Measurements from ENCODE around the gene MCRIP2. TPM values are rescaled to one million over a fixed set of nuclear protein-coding genes. Genes with fewer than 3 reads are reported as not detected.

Gene MCRIP2
- total RNA-seq, 1 experiment from 2014 or later: 41.7 TPM

DNA sequence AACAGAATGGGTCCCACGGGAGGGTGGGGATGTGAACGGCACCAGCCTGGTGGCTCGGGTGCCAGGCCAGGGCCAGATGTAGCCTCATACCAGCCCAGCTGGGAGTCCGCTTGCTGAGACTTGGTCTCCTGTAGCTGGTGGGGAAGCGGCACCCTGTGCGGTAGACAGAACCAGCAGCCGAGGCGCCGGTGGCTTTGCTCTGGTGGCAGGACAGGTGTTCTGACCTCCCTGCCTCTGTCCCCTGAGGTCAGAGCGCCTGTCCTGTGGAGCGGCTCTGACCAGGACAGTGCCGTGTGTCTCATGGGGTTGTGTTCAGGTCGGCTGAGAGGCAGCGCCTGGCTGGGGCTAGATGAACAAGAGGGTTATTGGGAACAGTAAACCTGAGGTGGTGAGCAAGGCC is 31.6 kb upstream of the MCRIP2 start:
- Histone ChIP-seq H3K9me3 (ENCODE audit: low read length) (peaks cover 6% of the 10 kb centered on the region; the same call in 1 of the 2 replicates), H3K27me3 (ENCODE audit: low read length) (no peaks in the 10 kb centered on the region), H3K4me3 (ENCODE audit: low read length) (no peak overlapping the region), H3K36me3 (ENCODE audit: insufficient read depth, low read length) (no peaks in the 10 kb centered on the region; the same call in 1 of the 2 replicates), H3K9me2 (replicated peaks; ENCODE audit: insufficient read depth, low read length) (no peaks in the 10 kb centered on the region), H2AFZ (ENCODE audit: low read length) (no peak overlapping the region), H3K9ac (ENCODE audit: low read length) (no peak overlapping the region), H3K27ac (ENCODE audit: low read length) (no peak overlapping the region), H4K20me1 (ENCODE audit: insufficient read depth, low read depth, low read length) (no peaks in the 10 kb centered on the region), H3K79me2 (ENCODE audit: low read length) (no peaks in the 10 kb centered on the region), H3K4me1 (ENCODE audit: low read length) (no peaks in the 10 kb centered on the region), H3K4me2 (ENCODE audit: low read depth, low read length, poor library complexity, severe bottlenecking) (no peak overlapping the region)
- no peak for DNase-seq

DNA sequence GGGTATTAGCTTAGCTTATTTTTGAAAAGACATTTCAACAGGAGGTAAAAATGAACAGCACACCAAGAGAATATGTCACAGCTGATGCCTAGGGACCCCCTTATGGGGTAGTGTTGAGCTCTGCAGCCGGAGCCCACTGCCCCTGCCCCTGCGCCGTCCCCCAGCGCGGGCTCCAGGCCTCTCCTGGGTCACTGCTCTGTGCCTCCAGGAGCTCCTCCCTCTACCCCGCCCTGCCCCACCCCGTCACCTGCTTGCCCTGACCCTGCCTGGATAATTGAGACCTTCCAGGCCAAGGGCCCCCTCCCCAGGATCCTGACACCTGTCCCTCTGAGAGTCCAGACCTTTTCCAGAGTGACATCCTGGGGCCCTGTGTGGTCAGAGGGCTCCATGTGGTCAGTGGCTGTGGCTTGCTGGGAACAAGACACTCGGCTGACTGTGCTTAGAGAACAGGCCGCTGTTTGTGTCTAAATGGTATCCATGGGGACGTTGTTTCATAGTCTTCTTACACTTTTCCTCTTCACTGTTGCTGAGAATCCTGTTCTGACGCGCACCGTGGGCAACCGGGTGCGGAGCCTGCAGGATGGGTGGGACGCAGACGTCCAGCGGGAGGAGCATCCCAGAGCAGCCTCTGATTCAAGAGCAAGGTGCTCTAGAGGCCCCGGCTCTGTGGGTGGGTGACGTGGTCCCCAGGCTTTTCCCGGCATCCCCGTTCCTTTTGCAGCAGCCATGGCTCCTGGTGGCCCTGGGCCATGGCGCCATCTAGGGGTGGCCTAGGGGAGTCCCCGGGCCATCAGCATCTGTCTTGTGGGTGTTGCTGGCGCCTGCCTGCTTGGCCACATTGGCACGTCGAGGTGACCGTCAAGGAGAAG is 30.9 kb upstream of the MCRIP2 start:
- Histone ChIP-seq H3K27ac (ENCODE audit: low read length) (no peak overlapping the region), H3K4me3 (ENCODE audit: low read length) (no peak overlapping the region), H3K27me3 (ENCODE audit: low read length) (no peaks in the 10 kb centered on the region), H3K9me2 (replicated peaks; ENCODE audit: insufficient read depth, low read length) (no peaks in the 10 kb centered on the region), H2AFZ (ENCODE audit: low read length) (no peak overlapping the region), H3K9me3 (ENCODE audit: low read length) (0 out of 2 replicates have a peak, but pooled peaks cover under 1% of the 10 kb centered on the region), H3K79me2 (ENCODE audit: low read length) (no peaks in the 10 kb centered on the region), H3K9ac (ENCODE audit: low read length) (no peak overlapping the region), H3K36me3 (ENCODE audit: insufficient read depth, low read length) (no peaks in the 10 kb centered on the region), H3K4me1 (ENCODE audit: low read length) (no peaks in the 10 kb centered on the region), H3K4me2 (ENCODE audit: low read depth, low read length, poor library complexity, severe bottlenecking) (no peak overlapping the region), H4K20me1 (ENCODE audit: insufficient read depth, low read depth, low read length) (no peaks in the 10 kb centered on the region)
- DNase-seq: peak; percentile 64

GRCh38 chr16:615122-615521 is 26.5 kb upstream of the MCRIP2 start:
- Histone ChIP-seq H3K9me2 (replicated peaks; ENCODE audit: insufficient read depth, low read length) (no peaks in the 10 kb centered on the region), H3K9me3 (ENCODE audit: low read length) (no peaks in the 10 kb centered on the region), H3K27me3 (ENCODE audit: low read length) (no peaks in the 10 kb centered on the region), H2AFZ (ENCODE audit: low read length) (no peak overlapping the region), H3K27ac (ENCODE audit: low read length) (no peak overlapping the region), H3K9ac (ENCODE audit: low read length) (no peak overlapping the region), H3K4me3 (ENCODE audit: low read length) (no peak overlapping the region), H3K4me1 (ENCODE audit: low read length) (no peaks in the 10 kb centered on the region), H3K36me3 (ENCODE audit: insufficient read depth, low read length) (no peaks in the 10 kb centered on the region), H3K79me2 (ENCODE audit: low read length) (no peaks in the 10 kb centered on the region), H3K4me2 (ENCODE audit: low read depth, low read length, poor library complexity, severe bottlenecking) (no peak overlapping the region), H4K20me1 (ENCODE audit: insufficient read depth, low read depth, low read length) (no peaks in the 10 kb centered on the region)
- DNase-seq: no peak

DNA sequence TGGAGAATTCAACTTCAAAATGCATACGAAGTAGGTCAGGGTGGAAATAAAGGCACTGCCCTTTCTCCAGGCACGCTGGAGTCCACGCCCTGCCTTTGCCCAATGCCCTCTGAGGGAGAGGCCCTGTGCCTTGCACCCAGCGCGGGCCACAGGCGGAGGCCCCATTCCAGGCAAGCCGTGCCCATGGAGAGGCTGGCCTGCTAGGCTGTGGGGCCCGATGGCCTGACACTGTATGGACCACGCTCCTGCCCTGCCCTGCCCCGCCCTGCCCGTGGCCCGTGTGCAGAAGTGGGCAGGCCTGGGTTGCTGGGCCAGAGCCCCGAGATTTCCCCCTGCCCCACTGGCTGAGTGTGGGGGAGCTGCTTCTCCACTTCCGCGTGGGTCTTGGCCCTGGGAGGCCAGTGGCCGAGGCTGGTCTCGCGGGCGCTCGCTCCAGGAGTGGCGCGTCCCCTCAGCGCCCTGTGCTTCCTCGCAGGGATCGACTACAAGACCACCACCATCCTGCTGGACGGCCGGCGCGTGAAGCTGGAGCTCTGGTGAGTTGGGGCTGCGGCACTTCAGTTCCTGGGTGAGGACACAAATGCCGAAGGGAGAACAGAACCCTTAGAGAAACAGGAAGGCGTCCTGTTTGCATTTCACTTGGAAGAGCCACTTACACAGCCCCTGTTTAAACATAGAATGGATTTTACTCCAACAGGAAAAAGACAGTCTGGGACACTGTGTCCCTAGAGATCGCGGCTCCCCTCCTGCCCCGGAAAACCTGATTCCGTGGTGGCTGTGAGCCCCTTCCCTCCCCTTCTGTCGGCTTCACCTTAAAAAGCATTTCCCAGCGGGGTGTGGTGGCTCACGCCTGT is 24.7 kb upstream of the MCRIP2 start:
- Histone ChIP-seq H3K4me3 (ENCODE audit: low read length) (no peak overlapping the region), H3K27me3 (ENCODE audit: low read length) (no peaks in the 10 kb centered on the region), H3K4me1 (ENCODE audit: low read length) (no peaks in the 10 kb centered on the region), H3K27ac (ENCODE audit: low read length) (no peak overlapping the region), H3K79me2 (ENCODE audit: low read length) (no peaks in the 10 kb centered on the region), H3K9me2 (replicated peaks; ENCODE audit: insufficient read depth, low read length) (no peaks in the 10 kb centered on the region), H3K36me3 (ENCODE audit: insufficient read depth, low read length) (no peaks in the 10 kb centered on the region), H3K4me2 (ENCODE audit: low read depth, low read length, poor library complexity, severe bottlenecking) (no peak overlapping the region), H3K9ac (ENCODE audit: low read length) (no peak overlapping the region), H3K9me3 (ENCODE audit: low read length) (no peaks in the 10 kb centered on the region), H2AFZ (ENCODE audit: low read length) (no peak overlapping the region), H4K20me1 (ENCODE audit: insufficient read depth, low read depth, low read length) (no peaks in the 10 kb centered on the region)
- DNase-seq: no peak

DNA sequence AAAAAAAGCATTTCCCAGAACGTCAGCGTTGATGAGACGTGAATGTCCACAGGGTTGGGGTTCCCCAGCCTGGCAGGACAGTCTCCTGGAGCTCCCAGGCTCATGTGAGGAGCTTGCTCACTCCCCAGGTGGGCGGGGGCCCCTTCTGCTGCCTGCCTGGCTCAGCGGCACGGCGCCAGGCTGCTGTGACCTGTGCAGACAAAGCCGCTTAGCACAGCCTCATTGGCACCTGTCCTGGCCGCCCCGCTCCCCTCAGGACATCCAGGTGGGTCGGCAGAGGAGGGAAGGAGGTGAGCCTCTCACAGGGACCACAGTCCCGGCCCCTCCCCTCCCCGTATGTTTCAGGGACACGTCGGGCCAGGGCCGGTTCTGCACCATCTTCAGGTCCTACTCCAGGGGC is 23.8 kb upstream of the MCRIP2 start:
- no peaks in the 10 kb centered on the region for H4K20me1 ChIP-seq (ENCODE audit: insufficient read depth, low read depth, low read length)
- H3K9me3 ChIP-seq (ENCODE audit: low read length): no peaks in the 10 kb centered on the region
- H3K9me2 ChIP-seq (replicated peaks; ENCODE audit: insufficient read depth, low read length): no peaks in the 10 kb centered on the region
- no peak overlapping the region for H3K27ac ChIP-seq (ENCODE audit: low read length)
- no peaks in the 10 kb centered on the region for H3K4me1 ChIP-seq (ENCODE audit: low read length)
- H3K9ac ChIP-seq (ENCODE audit: low read length): no peak overlapping the region
- no peaks in the 10 kb centered on the region for H3K79me2 ChIP-seq (ENCODE audit: low read length)
- no peak overlapping the region for H2AFZ ChIP-seq (ENCODE audit: low read length)
- H3K4me2 ChIP-seq (ENCODE audit: low read depth, low read length, poor library complexity, severe bottlenecking): no peak overlapping the region
- no peaks in the 10 kb centered on the region for H3K27me3 ChIP-seq (ENCODE audit: low read length)
- no peak overlapping the region for H3K4me3 ChIP-seq (ENCODE audit: low read length)
- DNase-seq: no peak
- no peaks in the 10 kb centered on the region for H3K36me3 ChIP-seq (ENCODE audit: insufficient read depth, low read length)

GRCh38 chr16:619476-620100 is 22.0 kb upstream of the MCRIP2 start:
- H3K9me2 ChIP-seq (replicated peaks; ENCODE audit: insufficient read depth, low read length): no peaks in the 10 kb centered on the region
- DNase-seq: no peak
- H3K9ac ChIP-seq (ENCODE audit: low read length): no peak overlapping the region
- H3K27ac ChIP-seq (ENCODE audit: low read length): no peak overlapping the region
- H3K79me2 ChIP-seq (ENCODE audit: low read length): no peaks in the 10 kb centered on the region
- H3K4me3 ChIP-seq (ENCODE audit: low read length): no peak overlapping the region
- H2AFZ ChIP-seq (ENCODE audit: low read length): no peak overlapping the region
- H3K9me3 ChIP-seq (ENCODE audit: low read length): no peaks in the 10 kb centered on the region
- no peaks in the 10 kb centered on the region for H3K36me3 ChIP-seq (ENCODE audit: insufficient read depth, low read length)
- peaks cover 10% of the 10 kb centered on the region for H3K4me1 ChIP-seq (ENCODE audit: low read length)
- no peaks in the 10 kb centered on the region for H3K27me3 ChIP-seq (ENCODE audit: low read length)
- H3K4me2 ChIP-seq (ENCODE audit: low read depth, low read length, poor library complexity, severe bottlenecking): no peak overlapping the region
- 0 out of 2 replicates have a peak, but pooled peaks cover 6% of the 10 kb centered on the region for H4K20me1 ChIP-seq (ENCODE audit: insufficient read depth, low read depth, low read length)

DNA sequence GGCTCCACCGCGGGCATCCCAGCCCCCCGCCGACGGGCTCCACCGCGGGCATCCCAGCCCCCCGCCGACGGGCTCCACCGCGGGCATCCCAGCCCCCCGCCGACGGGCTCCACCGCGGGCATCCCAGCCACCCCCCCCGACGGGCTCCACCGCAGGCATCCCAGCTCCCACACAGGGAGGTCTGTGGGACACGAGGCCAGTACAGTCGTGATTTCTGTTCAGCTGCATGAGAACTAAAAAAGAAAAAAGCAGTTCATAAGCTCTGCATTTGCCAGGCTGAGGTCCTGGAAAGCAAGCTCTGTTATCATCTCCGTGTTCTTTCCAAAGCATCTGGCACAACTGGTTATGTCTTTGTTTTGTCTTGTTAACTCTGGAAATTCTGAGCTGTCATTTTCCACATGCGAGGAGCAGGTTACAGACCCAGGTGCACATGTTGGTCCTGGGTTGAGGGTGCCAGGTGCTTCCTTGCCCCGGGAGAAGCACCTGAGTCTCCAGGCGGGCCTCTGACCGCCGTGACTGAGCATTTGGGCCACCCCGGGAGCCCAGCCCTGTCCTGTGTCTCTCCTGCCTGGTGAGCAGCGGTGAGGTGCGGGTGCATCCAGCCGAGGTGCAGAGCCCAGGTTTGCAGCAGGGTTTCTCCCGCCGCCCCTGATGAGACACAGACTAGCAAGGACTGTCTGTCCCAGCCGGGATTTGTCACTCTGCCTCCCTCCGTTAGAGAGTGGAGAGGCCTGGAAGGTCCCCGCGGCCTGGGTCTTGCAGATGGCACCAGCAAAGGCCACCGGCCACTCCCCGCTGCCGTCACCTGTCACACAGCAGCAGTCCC is 20.7 kb upstream of the MCRIP2 start:
- H3K36me3 ChIP-seq (ENCODE audit: insufficient read depth, low read length): no peaks in the 10 kb centered on the region
- H3K4me3 ChIP-seq (ENCODE audit: low read length): no peak overlapping the region
- peaks cover 16% of the 10 kb centered on the region for H3K4me1 ChIP-seq (ENCODE audit: low read length)
- DNase-seq: no peak
- H3K4me2 ChIP-seq (ENCODE audit: low read depth, low read length, poor library complexity, severe bottlenecking): no peak overlapping the region
- 0 out of 2 replicates have a peak, but pooled peaks cover 6% of the 10 kb centered on the region for H4K20me1 ChIP-seq (ENCODE audit: insufficient read depth, low read depth, low read length)
- H3K27ac ChIP-seq (ENCODE audit: low read length): no peak overlapping the region
- no peak overlapping the region for H3K9ac ChIP-seq (ENCODE audit: low read length)
- H2AFZ ChIP-seq (ENCODE audit: low read length): no peak overlapping the region
- H3K9me3 ChIP-seq (ENCODE audit: low read length): no peaks in the 10 kb centered on the region
- no peaks in the 10 kb centered on the region for H3K27me3 ChIP-seq (ENCODE audit: low read length)
- no peaks in the 10 kb centered on the region for H3K79me2 ChIP-seq (ENCODE audit: low read length)
- H3K9me2 ChIP-seq (replicated peaks; ENCODE audit: insufficient read depth, low read length): no peaks in the 10 kb centered on the region
